ENCODE results near the gene ZC3H10. TPM values are rescaled to one million over a fixed set of nuclear protein-coding genes. Genes with fewer than 3 reads are reported as not detected.

ZC3H10 gene
- total RNA-seq, 1 experiment from 2014 or later = 3.5 TPM

DNA sequence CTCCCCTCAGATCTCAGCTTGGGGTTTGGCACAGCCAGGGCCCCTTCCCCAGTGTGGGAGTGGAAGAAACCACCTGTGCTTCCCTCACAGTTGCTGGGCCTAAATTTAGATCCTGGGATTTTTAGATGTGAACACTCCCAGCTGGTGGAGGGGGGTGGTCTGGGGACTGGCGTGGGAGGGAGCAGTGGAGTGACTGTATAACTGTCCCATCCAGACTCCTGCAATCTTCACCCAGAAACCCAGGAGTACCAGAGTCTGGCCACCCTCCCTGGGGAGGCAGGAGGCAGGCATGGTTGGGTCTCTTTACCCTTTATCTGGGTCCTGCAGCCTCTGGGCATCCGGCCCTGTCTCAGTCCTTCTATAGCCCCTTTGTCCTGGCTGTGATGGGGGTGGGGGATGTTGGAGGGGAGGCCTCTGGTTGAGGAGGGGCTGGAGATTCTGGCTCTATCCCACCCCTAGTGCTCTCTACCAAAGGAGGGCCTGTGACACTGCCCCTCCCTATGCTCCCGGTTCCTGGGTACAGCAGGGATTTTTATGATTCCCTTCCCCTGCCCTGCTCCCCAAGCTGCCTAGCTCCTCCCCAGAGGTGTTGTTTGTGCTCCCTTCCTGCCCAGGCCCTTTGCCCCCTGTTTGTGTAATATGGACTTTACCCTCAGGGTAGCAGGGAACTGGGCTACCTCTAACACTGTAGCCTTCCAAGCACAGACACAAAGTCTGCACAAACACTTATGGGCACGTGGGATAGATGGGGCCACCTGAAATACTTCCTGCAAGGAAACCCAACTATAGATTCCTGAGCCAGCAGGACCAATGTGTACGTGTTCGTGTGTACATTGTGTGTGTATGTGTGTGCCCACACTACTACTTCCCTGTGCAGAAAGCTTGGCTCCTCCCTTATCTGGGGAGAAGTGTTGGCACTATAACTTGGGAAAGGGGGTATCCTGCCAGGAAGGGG, 36.4 kb upstream of the ZC3H10 start:
- Mint-ChIP-seq H3K4me3 (ENCODE audit: unreplicated experiment) (peak overlapping the region; percentile 89), H3K36me3 (ENCODE audit: insufficient read depth, unreplicated experiment) (peaks cover 69% of the 10 kb centered on the region), H3K9me3 (ENCODE audit: unreplicated experiment) (no peaks in the 10 kb centered on the region), H3K27ac (ENCODE audit: unreplicated experiment) (peak overlapping the region; percentile 92), H3K4me1 (ENCODE audit: low read depth, unreplicated experiment) (peaks cover 22% of the 10 kb centered on the region), H3K27me3 (ENCODE audit: insufficient read depth, unreplicated experiment) (no peaks in the 10 kb centered on the region)
- Histone ChIP-seq H3K36me3 (ENCODE audit: control insufficient read depth, insufficient read depth, low read length) (peaks cover 17% of the 10 kb centered on the region), H3K9me3 (no peaks in the 10 kb centered on the region), H3K27me3 (replicated peaks; ENCODE audit: control insufficient read depth, insufficient read depth, low read length) (no peaks in the 10 kb centered on the region), H3K4me1 (peaks cover 24% of the 10 kb centered on the region), H3K4me3 (ENCODE audit: low read depth, low read length) (peak overlapping the region; percentile 74)
- TF ChIP-seq, protein P1, sequence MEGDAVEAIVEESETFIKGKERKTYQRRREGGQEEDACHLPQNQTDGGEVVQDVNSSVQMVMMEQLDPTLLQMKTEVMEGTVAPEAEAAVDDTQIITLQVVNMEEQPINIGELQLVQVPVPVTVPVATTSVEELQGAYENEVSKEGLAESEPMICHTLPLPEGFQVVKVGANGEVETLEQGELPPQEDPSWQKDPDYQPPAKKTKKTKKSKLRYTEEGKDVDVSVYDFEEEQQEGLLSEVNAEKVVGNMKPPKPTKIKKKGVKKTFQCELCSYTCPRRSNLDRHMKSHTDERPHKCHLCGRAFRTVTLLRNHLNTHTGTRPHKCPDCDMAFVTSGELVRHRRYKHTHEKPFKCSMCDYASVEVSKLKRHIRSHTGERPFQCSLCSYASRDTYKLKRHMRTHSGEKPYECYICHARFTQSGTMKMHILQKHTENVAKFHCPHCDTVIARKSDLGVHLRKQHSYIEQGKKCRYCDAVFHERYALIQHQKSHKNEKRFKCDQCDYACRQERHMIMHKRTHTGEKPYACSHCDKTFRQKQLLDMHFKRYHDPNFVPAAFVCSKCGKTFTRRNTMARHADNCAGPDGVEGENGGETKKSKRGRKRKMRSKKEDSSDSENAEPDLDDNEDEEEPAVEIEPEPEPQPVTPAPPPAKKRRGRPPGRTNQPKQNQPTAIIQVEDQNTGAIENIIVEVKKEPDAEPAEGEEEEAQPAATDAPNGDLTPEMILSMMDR (IDR thresholded peaks at IDR 0.05; ENCODE audit: insufficient read depth in 1 of 2, low read depth in 1 of 2, low read length in 1 of 2, severe bottlenecking in 1 of 2, unreplicated experiment in 1 of 2) = no peak
- ChIA-PET POLR2A (interaction anchor here (0.6 to 4.1 kb wide), 4 partner anchors 15 to 36 kb away, joined by 3 to 48 read pairs (median 5); partner anchors contain the start of genes PA2G4 and ZC3H10), CTCF (interaction anchor here (0.8 to 3.2 kb wide), 2 partner anchors 23 to 45 kb away, joined by 3 to 12 read pairs; partner anchors contain the start of gene PA2G4)
- intact Hi-C loops (cut with micrococcal nuclease; ENCODE audit: unreplicated experiment) = no loop called here
- BruUV-seq (replicated peaks) = no TSS peak
- DNase-seq = peak; percentile 79 to 87

DNA sequence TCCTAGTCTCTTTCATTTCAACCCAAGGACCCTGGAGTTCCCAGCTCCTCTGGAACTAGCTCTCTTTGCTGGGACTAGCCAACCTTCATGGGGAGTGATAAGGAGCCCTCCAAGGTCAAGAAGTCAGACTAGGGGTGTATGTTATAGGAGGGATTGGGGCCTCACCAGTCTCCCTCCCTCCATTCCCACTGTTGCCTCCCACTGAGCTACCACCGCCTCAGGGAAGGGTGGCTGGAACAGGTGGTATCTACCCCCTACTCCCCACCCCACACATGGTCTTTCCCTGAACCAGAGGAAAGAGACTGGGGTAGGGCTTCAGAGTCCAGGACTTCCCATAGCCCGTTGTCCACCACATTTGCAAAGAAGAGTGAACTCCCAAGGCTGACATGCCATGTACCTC, 35.7 kb upstream of the ZC3H10 start:
- Histone ChIP-seq H3K4me1 (peaks cover 24% of the 10 kb centered on the region), H3K36me3 (ENCODE audit: control insufficient read depth, insufficient read depth, low read length) (peaks cover 18% of the 10 kb centered on the region), H3K9me3 (no peaks in the 10 kb centered on the region), H3K4me3 (ENCODE audit: low read depth, low read length) (peak overlapping the region; percentile 74), H3K27me3 (replicated peaks; ENCODE audit: control insufficient read depth, insufficient read depth, low read length) (no peaks in the 10 kb centered on the region)
- Mint-ChIP-seq H3K4me3 (ENCODE audit: unreplicated experiment) (peak overlapping the region; percentile 89), H3K9me3 (ENCODE audit: unreplicated experiment) (no peaks in the 10 kb centered on the region), H3K27ac (ENCODE audit: unreplicated experiment) (peak overlapping the region; percentile 92), H3K4me1 (ENCODE audit: low read depth, unreplicated experiment) (peaks cover 22% of the 10 kb centered on the region), H3K36me3 (ENCODE audit: insufficient read depth, unreplicated experiment) (peaks cover 76% of the 10 kb centered on the region), H3K27me3 (ENCODE audit: insufficient read depth, unreplicated experiment) (no peaks in the 10 kb centered on the region)
- CTCF ChIA-PET = interaction anchor here (3.2 kb wide), 1 partner anchor 22 kb away, joined by 12 read pairs; the partner anchor contains the start of gene PA2G4
- POLR2A ChIA-PET = interaction anchor here (4.1 kb wide), 1 partner anchor 21 kb away, joined by 48 read pairs; the partner anchor contains the start of gene PA2G4
- intact Hi-C loops (cut with micrococcal nuclease; ENCODE audit: unreplicated experiment) = no loop called here
- BruUV-seq (replicated peaks) = no TSS peak
- DNase-seq = no peak
- TF ChIP-seq, protein P1 (IDR thresholded peaks at IDR 0.05; ENCODE audit: insufficient read depth in 1 of 2, low read depth in 1 of 2, low read length in 1 of 2, severe bottlenecking in 1 of 2, unreplicated experiment in 1 of 2) = no peak

DNA sequence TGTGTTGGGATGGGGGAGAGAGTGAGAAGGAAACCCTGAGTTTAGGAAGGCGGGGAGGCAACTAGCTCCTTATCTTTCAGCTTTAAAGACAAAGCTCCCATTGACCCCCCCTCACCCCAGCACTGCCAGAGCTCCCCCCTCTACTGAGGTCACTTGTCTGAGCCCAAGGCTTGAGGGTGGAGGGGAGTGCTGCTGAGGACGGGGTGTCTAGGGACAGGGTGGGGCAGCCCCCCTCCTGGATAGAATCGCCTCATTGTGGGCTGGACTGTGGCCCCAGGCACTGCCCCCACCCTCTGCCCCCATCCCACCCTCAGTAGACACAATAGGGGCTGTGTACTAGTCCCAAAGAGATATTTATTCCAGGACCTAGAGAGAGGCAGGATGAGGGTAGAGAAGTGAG, 35.1 kb upstream of the ZC3H10 start:
- no peaks in the 10 kb centered on the region for H3K27me3 ChIP-seq (replicated peaks; ENCODE audit: control insufficient read depth, insufficient read depth, low read length)
- Mint-ChIP-seq H3K36me3 (ENCODE audit: insufficient read depth, unreplicated experiment) (peaks cover 81% of the 10 kb centered on the region), H3K4me1 (ENCODE audit: low read depth, unreplicated experiment) (peaks cover 22% of the 10 kb centered on the region), H3K9me3 (ENCODE audit: unreplicated experiment) (no peaks in the 10 kb centered on the region), H3K27ac (ENCODE audit: unreplicated experiment) (no peak overlapping the region), H3K4me3 (ENCODE audit: unreplicated experiment) (peak overlapping the region; percentile 89), H3K27me3 (ENCODE audit: insufficient read depth, unreplicated experiment) (no peaks in the 10 kb centered on the region)
- ChIA-PET CTCF (interaction anchor here (3.2 kb wide), 1 partner anchor 21 kb away, joined by 12 read pairs; the partner anchor contains the start of gene PA2G4), POLR2A (no interaction called here)
- intact Hi-C loops (cut with micrococcal nuclease; ENCODE audit: unreplicated experiment) = no loop called here
- TF ChIP-seq, protein P1 (IDR thresholded peaks at IDR 0.05; ENCODE audit: insufficient read depth in 1 of 2, low read depth in 1 of 2, low read length in 1 of 2, severe bottlenecking in 1 of 2, unreplicated experiment in 1 of 2) = no peak
- H3K4me3 ChIP-seq (ENCODE audit: low read depth, low read length) = peak overlapping the region; percentile 74; the same call in 1 of the 2 replicates
- H3K4me1 ChIP-seq = peaks cover 24% of the 10 kb centered on the region
- no TSS peak for BruUV-seq (replicated peaks)
- no peak for DNase-seq
- H3K9me3 ChIP-seq = no peaks in the 10 kb centered on the region
- H3K36me3 ChIP-seq (ENCODE audit: control insufficient read depth, insufficient read depth, low read length) = peaks cover 18% of the 10 kb centered on the region
